SU-DHL-6 (cell line): ENCODE measurements around the gene SPRR1A.

ENCODE experiments used
- EZH2phosphoT487 ChIP-seq: fragments of 200-600 bp; sonication (generic), shearing (Covaris generic); conservative IDR thresholded peaks from 2 replicates; pipeline ENCODE4 v1.6.1; 2018; ENCODE audit warnings: mild to moderate bottlenecking, antibody characterized with exemption, low read length, moderate library complexity, mixed read lengths
- TF ChIP-seq, protein P1 (sequence below): fragments of 200-600 bp; sonication (generic); IDR thresholded peaks from one replicate; pipeline ENCODE4 v1.5.1; 2017; ENCODE audit warnings: antibody characterized with exemption, mild to moderate bottlenecking, low read length, moderate library complexity; ENCODE audit not compliant: insufficient read depth, poor library complexity, severe bottlenecking

DNA sequence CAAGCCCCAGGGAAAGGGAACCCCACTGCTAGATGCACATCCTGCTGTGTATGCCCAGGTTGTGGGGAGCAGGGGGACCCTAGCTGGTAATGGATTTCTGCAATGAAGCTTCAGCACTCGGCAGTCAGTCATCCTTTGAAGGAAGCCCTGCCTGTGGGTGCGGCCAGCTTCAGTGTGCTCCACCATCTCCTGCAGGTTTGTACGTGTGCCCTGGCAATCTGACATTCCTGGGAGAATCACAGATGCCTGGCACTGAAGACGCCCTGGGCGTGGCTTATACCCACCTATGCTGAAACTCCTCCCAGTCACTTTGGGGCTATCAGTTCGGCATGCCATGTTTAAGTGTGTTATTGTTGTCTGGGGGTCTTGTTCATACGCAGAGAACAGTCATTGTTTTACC lies 30.1 kb upstream of the SPRR1A start:
- TF ChIP-seq, protein P1, sequence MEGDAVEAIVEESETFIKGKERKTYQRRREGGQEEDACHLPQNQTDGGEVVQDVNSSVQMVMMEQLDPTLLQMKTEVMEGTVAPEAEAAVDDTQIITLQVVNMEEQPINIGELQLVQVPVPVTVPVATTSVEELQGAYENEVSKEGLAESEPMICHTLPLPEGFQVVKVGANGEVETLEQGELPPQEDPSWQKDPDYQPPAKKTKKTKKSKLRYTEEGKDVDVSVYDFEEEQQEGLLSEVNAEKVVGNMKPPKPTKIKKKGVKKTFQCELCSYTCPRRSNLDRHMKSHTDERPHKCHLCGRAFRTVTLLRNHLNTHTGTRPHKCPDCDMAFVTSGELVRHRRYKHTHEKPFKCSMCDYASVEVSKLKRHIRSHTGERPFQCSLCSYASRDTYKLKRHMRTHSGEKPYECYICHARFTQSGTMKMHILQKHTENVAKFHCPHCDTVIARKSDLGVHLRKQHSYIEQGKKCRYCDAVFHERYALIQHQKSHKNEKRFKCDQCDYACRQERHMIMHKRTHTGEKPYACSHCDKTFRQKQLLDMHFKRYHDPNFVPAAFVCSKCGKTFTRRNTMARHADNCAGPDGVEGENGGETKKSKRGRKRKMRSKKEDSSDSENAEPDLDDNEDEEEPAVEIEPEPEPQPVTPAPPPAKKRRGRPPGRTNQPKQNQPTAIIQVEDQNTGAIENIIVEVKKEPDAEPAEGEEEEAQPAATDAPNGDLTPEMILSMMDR: no peak
- no peak for TF ChIP-seq EZH2phosphoT487
